ENCODE measurements around the gene GABRB1.

GABRB1 gene

DNA sequence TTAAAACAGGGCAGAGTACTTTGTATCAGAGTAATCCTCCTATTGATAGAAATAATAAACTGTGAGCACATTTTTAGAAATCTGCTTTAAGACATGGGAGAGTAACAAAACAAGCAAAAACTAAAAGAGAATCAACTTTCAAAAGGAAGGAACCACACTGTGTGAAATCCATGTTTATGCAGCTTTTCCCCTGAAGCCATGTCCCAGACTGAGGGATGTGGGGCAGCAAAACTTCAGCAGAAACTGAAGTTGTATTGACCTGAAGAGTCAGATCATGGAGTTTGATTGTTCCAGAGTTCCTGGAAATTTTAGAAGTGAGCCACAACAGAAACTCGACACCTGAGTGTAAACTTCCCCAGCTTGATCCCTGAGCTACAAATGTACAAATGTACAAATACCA is 378.9 kb downstream of the GABRB1 start:
- no peak for DNase-seq

DNA sequence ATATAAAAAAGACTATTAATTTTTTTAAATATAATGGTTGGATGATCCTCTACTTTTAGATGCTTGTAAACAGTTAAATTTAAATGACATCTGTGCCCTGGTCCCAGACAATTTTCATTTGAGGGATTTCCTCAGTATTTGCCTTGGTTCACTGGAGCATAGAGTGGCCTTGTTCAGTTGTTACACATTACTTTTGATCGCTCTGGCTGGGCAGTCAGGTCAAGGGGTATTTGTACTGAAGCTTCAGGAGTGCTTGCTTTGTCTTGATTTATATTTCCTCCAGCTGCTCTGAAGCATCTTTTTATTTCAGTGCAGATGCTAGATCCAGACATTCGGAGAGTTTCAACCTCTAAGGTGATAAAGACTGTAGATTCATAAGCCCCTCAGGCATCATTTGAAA is 382.2 kb downstream of the GABRB1 start:
- no peak for DNase-seq

DNA sequence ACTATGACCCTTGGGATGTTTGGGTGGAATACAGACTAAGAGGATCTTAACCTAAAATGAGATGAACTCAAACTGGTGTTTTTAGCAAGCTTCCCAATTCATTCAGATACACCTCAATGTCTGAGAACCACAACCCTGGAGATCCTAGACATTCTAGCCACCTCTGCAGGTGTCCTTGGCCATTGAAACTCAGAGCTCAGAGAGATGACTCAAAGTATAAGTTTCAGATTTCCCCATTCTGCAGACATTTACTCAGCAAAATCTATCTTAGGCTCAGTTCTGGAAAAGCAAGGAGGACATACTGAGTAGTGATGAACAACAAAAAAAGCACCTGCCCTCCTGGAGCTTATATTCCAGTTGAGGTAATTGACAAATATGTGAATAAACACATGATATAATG is 384.4 kb downstream of the GABRB1 start:
- DNase-seq: no peak

DNA sequence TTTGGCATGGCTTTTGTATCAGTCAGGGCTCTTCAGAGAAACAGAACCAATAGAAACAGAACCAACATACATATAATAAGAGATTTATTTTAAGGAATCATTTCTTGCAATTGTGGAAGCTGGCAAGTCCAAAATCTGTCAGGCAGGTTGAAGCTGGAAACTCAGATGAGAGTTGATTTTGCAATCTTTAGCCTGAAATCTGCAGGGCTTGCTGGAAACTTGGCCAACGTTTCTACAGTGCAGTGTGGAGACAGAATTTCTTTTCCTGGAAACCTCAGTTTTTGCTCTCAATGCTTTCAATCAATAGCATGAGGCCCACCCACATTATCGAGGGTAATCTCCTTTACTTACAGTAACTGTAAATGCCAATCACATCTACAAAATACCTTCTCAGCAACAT is 386.8 kb downstream of the GABRB1 start:
- DNase-seq: no peak

DNA sequence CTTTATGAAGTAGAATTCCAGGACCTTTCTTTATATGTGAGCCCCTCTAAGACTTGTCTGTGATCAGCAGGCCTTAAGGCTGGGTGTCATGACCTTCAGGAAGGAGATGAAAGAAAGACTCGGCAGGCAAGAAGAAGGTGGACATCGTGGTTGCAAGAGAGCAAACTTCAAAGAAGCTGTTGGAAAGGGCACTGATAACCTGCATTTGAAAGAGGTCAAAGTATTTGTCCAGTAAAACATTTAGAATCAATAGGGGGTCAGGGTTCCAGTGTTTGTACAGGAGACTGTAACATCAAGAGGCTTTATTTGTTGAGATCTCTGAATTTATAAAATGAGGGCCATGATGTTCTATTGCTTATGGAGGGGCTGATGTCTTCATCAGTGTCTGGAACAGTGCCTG is 387.9 kb downstream of the GABRB1 start:
- no peak for DNase-seq

DNA sequence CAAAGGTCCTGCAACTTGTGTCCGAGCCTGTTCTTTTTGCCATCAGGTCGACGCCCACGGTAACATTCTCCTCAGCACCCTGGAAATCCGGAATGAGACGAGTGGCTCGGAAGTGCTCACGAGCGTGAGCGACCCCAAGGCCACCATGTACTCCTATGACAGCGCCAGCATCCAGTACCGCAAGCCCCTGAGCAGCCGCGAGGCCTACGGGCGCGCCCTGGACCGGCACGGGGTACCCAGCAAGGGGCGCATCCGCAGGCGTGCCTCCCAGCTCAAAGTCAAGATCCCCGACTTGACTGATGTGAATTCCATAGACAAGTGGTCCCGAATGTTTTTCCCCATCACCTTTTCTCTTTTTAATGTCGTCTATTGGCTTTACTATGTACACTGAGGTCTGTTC is 394.3 kb downstream of the GABRB1 start:
- DNase-seq: no peak

DNA sequence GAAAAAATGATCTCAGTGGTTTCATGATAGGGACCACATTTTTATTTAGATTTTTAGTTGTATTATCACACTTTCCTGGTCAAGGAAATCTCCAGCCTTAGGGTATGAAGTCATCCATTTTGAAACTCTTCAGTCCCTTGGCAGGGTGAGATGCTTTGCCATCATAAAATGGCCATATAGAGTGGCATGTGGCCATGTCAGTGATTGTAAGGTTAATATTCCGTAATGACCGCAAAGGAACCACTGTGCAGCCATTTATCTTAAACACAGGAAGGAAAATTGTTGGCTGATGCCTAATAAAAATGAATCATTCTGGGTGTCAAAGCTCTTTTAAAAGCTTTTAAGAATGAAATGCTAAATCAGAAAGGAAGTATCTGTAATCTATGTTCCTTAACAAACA is 396.6 kb downstream of the GABRB1 start:
- no peak for DNase-seq

DNA sequence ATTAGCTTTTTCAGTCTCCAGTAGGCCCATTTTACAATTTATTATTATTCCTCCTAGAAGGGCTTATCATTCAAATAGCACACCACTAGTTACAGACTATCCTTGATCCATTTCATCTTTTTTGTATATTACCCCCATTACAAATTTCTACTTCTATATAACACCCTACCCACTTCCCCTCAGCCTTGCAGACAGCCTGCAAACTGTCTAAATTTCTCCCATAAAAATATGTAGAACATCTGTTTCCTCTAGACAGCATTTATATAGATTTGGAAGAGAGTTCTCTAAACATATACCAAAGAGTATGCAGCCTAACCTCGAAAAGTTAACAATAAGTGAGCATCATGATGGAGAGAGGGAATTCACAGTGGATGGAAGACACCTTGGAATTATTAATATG is 401.4 kb downstream of the GABRB1 start:
- DNase-seq: no peak

DNA sequence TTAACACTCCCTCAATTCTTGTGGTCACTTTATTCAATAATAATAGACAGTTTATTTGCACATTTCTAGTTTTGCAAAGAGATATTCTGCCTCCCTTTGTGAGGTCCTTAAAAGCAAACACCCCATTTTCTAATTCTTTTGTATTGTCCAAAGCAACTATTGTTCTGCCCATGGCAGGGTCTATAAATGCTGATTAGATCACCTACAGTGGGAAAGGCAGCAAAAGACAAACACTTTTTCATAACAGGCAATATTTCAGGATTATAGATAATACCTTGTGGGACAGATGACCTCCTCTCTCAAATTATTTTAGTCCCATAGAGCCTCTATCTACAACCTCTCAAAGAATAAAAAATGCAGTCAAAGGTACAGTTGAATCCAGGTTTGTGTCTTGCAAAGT is 403.6 kb downstream of the GABRB1 start:
- DNase-seq: no peak

DNA sequence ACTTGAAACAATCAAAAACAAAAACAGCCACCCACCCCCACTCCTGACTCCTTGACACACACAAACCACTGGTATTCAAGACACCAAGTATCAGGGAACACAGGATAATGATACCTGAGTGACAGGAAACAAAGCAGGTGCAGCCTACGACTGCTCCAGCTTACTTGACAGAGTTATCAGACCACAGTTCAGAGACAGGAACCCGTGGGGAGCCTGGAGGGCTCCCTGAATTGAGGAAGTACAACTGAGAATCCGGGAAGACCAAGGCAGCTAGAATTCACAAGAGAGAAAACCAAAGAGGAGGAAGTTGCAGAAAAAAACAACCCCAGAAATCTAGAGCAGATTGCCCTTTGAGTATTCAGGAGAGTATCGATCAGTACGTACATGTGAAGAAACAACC is 411.6 kb downstream of the GABRB1 start:
- DNase-seq: no peak

DNA sequence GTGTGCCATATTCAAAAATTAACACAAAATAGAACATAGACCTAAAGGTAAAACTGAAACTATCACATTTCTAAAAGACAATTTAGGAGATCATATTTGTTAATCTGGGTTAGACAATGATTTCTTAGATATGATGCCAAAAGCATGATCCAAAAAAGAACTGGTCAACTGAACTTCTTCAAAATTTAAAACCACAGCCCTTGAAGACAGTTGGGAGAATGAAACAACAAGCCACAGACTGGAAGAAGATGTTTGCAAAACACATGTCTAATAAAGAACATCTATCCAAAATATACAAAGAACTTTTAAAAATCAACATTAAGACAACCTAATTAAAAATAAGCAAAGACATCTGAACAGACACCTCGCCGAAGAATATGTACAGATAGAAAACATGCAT is 412.7 kb downstream of the GABRB1 start:
- no peak for DNase-seq

DNA sequence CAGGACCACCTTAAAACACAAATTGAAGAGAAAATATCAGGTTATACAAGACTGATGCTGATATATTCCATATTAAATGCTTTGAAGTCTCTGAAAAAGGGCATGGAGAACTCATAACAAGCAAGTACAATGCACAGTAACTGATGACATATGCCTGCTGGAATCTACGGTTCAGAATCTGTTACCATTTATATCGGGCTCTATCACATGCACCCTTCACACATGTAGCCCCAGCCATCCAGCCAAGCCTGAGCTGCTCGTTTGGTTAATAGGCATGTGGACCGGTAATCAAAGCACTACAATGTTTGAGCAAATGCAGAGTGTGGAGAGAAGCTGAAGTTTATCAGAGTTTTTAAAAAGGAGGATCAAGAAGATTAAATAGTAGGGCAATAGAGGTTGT is 420.3 kb downstream of the GABRB1 start:
- DNase-seq: no peak

DNA sequence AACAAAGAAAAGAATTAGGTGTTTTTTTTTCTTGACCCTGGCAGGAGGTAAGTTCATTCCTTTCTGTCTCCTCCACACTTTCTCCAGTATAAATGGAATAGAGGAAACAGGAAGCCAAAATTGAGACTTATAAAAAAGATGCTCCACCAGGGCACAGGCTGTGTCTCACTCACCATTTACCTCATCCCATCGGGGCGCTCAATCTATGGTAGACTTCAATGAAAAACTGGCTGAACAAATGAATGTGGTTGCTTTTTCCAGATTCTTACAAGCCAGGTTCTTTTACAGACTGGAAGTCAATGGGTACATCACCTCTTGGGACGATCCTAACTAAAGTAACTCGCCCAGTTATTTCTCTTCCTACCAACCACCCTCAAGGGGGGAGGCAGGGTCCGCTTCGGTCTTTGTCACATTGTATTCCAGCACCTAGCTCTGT is 431.4 kb downstream of the GABRB1 start:
- no peak for DNase-seq

DNA sequence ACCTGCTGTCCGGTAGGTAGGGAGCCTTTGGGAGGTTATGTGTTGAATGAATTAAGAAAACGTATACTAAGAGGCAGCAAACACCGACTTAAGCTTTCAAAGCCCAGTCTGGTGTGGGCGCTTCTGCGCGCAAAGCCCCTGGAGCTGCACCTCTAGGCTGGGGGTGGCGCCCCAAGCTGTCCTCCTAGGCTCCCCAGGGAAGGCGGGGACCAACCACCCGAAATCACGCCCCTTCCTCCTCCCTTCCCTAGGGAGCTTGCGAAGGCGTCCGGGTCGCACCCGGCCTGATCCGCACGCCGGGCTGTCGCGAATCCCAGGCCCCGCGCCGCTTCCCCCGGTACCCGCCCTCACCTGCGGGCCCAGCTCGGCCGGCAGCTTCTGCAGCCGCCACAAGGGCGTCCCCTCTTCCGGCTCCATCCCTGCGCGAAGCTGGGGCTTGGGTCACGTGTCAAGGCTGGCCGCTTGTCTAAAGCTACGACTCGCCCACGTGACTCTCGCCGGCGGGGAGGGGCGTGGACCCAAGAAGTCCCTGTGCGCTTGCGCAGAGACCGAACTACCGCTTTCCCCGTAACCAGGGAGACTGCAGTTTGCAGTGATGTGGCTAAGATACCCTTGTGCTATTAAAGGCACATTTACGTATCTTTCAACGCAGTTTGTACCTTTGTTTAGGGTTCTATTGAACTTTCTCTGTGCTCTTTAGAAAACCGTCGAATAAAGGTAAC is 432.0 kb downstream of the GABRB1 start, which contains the start of gene COMMD8:
COMMD8 (minus strand) TSS at position 468 of the 722 bp plus-strand sequence; CDS start at position 417, 51 bp downstream.
- DNase-seq: peak; percentile 89

DNA sequence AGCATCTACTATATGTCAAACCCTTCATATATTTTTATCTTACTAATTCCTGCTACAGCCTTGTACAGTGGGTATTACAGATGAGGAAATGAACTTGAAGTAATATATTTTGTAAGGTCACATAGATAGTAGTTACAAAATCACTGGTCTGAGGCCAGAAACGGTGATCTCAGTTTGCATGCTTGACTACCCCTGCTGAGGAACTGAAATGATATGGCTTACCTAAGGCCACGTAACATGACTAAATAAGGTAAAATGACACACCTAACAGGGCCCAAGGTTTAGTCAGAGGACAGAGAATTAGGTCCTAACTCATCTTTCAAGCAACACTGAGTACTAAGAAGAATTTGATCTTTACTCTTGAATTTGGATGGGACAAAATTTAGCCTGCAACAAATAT is 433.6 kb downstream of the GABRB1 start:
- DNase-seq: no peak

DNA sequence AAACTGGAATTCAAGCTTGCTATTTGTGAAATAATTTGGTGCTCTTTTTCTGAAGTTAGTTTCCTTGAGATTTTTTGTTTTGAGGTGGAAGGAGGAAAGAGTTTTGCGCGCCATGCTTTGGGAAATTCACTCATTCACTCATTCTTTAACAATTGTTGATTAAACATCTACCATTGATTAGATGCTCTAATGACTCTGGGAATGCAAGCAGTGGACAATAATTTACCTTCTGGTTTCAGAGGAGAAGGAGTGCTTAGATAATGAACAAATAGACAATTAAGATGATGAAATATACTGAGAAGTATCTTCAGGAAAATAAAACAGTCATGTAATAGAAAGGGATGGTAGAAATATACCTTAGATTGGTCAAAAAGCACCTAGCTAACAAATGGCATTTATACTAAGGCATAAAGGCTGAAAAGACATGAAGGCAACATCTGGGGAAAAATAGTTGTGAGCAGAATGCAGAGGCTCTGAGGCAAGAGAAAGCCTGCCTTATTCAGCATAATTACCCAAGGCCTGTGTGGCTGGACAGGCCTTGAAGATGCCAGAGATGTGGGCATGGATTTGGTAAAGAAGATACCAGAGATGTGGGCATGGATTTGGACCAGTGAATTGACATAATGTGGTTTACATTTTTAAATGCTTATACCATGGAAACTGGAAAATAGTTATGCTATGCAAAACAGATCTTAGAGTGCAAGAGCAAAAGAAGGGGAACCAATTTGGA is 434.9 kb downstream of the GABRB1 start:
- DNase-seq: no peak

DNA sequence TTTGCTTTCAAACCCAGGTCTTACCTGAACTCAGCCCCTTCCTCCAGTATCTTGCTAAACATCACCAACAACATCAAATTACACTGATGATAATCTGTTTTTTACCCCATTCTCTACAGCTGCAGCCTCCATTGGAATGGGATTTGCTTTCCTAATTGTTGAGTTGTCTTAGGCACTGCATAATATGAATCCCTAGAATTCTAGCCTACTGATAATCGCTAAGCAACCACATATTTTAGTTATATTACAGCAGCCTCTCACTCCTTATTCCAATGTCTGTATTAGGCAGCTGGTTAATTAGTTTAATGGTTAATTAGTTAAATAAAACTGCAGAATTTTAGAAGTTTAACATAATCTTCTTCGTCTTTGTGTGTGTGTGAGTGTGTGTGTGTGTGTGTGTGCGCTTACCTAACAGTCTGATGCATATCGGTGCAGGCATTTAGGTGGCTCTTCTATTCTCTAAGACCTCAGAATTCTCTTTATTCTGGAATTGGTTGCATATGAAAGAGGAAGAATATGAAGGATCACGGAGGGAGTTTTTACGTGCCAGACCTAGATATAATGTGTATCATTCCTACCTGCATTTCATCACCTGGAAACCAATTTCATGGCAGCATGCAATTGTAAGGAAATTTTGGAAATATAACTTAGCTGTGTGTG is 437.5 kb downstream of the GABRB1 start:
- no peak for DNase-seq

DNA sequence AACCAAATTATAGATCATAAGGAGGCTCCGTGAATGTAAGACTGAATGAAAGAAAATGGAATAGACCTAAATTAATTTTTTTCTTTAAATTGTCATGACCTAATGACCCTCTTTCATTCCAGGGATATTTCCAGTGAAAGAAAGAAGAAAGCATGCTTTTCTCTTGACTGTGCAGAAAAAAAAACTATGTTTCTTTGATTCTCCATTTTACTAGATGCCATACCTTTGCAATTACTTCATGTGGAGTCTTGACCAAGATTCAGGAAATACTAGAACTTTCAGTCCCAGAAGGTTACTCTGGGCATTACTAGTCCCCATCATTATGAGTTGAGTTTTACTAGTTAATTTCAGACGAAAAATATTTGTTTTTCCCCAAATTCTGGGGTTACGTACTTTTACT is 438.6 kb downstream of the GABRB1 start:
- DNase-seq: no peak

DNA sequence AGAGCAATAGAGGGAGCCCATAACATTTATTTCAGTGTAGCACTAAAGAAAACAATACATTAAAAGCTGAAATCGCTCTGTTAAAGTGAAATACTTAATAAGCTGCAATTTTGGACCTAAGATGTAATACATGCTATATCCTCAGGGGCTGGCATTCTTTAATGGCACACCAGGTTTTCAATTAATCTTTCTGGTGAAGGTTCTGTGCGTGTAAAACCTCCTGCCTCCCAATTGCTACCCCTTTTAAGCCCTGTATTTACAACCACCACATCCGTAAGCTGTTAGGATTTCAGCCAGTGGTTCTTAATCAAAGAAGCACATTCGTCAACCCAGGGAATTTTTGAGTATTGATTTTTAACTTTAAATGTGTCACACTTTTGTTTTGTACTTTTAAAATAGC is 439.7 kb downstream of the GABRB1 start:
- no peak for DNase-seq

DNA sequence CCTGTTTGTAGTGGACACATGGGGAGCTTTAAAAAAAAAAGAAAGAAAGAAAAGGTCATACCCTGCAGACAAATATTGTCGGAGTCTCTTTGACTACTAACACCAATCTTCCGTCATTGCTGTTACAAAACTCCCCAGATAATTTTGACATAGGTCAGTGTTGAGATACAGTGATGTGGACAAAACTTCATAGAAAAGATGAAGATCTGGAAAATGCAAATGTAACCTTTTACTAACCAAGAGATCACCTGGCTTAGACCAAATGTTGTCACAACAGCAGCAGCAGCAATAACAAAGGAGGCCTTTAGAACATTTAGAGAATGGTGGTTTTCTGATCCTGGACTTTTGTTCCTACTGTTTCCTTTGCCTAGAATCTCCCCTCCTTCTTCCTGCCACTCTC is 440.2 kb downstream of the GABRB1 start:
- no peak for DNase-seq

DNA sequence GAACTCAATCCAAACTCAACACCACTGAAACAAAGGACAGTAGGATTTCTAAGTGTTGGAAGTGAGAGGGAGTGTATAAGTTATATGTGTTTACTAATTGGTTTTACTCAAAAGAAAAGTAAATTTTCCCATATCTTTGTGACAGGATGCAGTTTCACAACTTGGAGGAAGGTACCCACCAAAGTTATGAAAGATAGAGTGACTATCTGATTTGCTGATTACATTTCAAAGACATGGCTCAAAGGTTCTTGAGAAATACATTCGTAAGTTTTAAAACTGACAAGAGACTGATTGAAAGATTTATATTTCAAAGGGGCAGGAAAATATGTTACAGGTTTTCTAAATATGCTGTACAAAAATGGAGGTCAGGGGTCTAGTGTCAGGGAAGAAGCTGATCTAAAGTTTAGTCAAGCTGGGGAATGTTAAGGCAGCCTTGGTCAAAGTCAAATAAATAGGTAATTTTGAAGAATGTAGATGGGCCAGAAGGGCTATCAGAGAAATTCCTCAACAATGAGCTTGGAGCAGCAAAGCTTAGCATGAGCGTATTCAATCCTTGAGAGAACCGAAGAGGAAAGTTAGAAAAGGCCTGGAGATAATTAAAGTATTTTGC is 441.9 kb downstream of the GABRB1 start:
- DNase-seq: no peak

DNA sequence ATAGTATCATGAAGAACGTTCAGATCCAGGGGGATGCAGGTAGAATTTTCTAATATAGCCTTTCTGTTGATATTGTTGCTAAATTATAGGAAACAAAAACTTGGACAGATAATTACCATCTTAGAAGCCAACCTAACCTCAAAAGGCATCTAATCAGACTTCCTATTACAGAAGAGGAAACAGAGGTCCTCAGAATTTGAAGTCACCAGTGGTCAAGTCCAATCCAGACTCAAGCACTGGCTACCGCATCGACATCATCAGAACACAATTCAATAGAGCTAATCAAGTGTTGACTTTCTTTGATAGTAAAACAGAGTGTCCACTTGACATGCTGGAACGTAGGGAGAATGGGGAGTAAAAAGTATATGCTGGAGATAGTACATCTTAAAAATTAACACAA is 443.4 kb downstream of the GABRB1 start:
- no peak for DNase-seq

DNA sequence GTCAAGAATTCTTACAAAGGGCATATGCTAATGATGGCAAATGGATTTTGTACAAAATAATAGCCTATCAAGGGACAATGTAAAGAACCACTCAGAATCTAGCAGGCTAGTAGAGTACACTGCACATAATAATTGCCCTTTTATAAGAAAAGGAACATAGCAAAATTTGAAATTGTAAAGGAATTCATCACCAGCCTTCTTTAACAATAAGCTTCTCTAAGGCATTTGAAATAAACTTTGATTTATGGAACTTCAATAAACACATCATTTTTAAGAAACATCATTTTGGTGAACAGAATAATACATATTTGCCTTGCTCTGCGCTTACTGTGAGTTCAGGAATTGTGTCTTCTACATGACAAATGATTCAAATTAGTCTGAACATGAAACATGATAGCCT is 444.0 kb downstream of the GABRB1 start:
- no peak for DNase-seq

All from NCI-H2227 treated with DMSO at 0.1 percent for 48 hours (cell line).